GM18951 (cell line): ENCODE measurements around the gene GPR12.
"Not testable (repeated sequence)": the region's sequence is repeated elsewhere in the genome, so short reads cannot be mapped to it uniquely, and the experiment has no call there.

Experiments
- POLR2A ChIP-seq: IDR thresholded peaks from 4 replicates; pipeline ENCODE4 v1.6.1; 2011; ENCODE audit warnings: mild to moderate bottlenecking; ENCODE audit not compliant: insufficient read length, insufficient read depth; ENCODE audit errors: extremely low read depth
- in situ Hi-C: fragments of 300-500 bp; cut with MboI; formaldehyde crosslinking; loops from one replicate; pipeline ENCODE4 v1.12.0; 2022; ENCODE audit warnings: low sequenced_read_pairs, mixed read lengths, inconsistent platforms; ENCODE audit not compliant: unreplicated experiment

Gene GPR12

GRCh38 chr13:26726684-26727083, 33.9 kb downstream of the GPR12 start:
- no peak for TF ChIP-seq POLR2A
- in situ Hi-C loops: no loop called here

- in situ Hi-C loops: not testable (repeated sequence)
Observed at GRCh38 chr13:26723620-26724019, 37.0 kb downstream of the GPR12 start.

GRCh38 chr13:26722321-26722720, 38.3 kb downstream of the GPR12 start:
- in situ Hi-C loops: no loop called here
- no peak for TF ChIP-seq POLR2A

GRCh38 chr13:26721251-26722121, 39.1 kb downstream of the GPR12 start:
- in situ Hi-C loops: no loop called here
- TF ChIP-seq POLR2A: no peak

- no peak for TF ChIP-seq POLR2A
- in situ Hi-C loops: no loop called here
Observed at GRCh38 chr13:26719356-26719945, 41.1 kb downstream of the GPR12 start.

GRCh38 chr13:26718872-26719271, 41.7 kb downstream of the GPR12 start:
- no peak for TF ChIP-seq POLR2A
- in situ Hi-C loops: no loop called here

GRCh38 chr13:26718146-26718545, 42.4 kb downstream of the GPR12 start:
- no peak for TF ChIP-seq POLR2A
- in situ Hi-C loops: no loop called here

GRCh38 chr13:26716984-26717383, 43.6 kb downstream of the GPR12 start:
- in situ Hi-C loops: no loop called here
- TF ChIP-seq POLR2A: no peak

- in situ Hi-C loops: no loop called here
- no peak for TF ChIP-seq POLR2A
Observed at GRCh38 chr13:26713341-26713740, 47.2 kb downstream of the GPR12 start.

GRCh38 chr13:26711211-26711610, 49.4 kb downstream of the GPR12 start:
- TF ChIP-seq POLR2A: no peak
- in situ Hi-C loops: no loop called here

GRCh38 chr13:26710166-26710565, 50.4 kb downstream of the GPR12 start:
- TF ChIP-seq POLR2A: no peak
- in situ Hi-C loops: no loop called here

- in situ Hi-C loops: no loop called here
Observed at GRCh38 chr13:26709461-26709860, 51.1 kb downstream of the GPR12 start.

GRCh38 chr13:26708007-26708297, 52.6 kb downstream of the GPR12 start:
- in situ Hi-C loops: no loop called here
- TF ChIP-seq POLR2A: no peak

More at GRCh38 chr13:26709461-26709860, 51.1 kb downstream of the GPR12 start:
- TF ChIP-seq POLR2A: no peak
